WTC11 (cell line): ENCODE measurements around the gene ZCCHC14.
"Not testable (repeated sequence)": the region's sequence is repeated elsewhere in the genome, so short reads cannot be mapped to it uniquely, and the experiment has no call there.

Source experiments
- CTCF ChIP-seq: fragments of 200-600 bp; IDR thresholded peaks from 2 replicates; pipeline ENCODE4 v1.8.0; 2022; ENCODE audit warnings: antibody characterized with exemption
- FOXP1 ChIP-seq: sonication (generic); formaldehyde crosslinking; IDR thresholded peaks from 2 replicates; pipeline ENCODE4 v1.8.0; 2022; ENCODE audit warnings: missing genetic modification reagents, mild to moderate bottlenecking, moderate library complexity, borderline replicate concordance
- GRHL2 ChIP-seq: fragments of 250-450 bp; sonication (Bioruptor Pico); IDR thresholded peaks from 2 replicates; pipeline ENCODE4 v1.8.0; 2022; ENCODE audit warnings: mild to moderate bottlenecking, moderate library complexity; ENCODE audit not compliant: insufficient replicate concordance, severe bottlenecking
- NFYB ChIP-seq: sonication (generic); formaldehyde crosslinking; conservative IDR thresholded peaks from 2 replicates; pipeline ENCODE4 v1.8.0; 2022; ENCODE audit warnings: low read depth, missing genetic modification reagents
- SMAD3 ChIP-seq: sonication (generic); formaldehyde crosslinking; IDR thresholded peaks from 2 replicates; pipeline ENCODE4 v1.8.0; 2022; ENCODE audit warnings: missing genetic modification reagents, mild to moderate bottlenecking, borderline replicate concordance
- ZSCAN18 ChIP-seq: fragments of 250-450 bp; sonication (Bioruptor Pico); IDR thresholded peaks from 2 replicates; pipeline ENCODE4 v2.1.2; 2022; ENCODE audit warnings: mild to moderate bottlenecking, moderate library complexity

- not testable (repeated sequence) for TF ChIP-seq FOXP1 (CRISPR knock-in tag); CTCF; NFYB (CRISPR knock-in tag); SMAD3 (CRISPR knock-in tag); GRHL2 (CRISPR knock-in tag); ZSCAN18 (CRISPR knock-in tag)
These were observed 108.0 kb downstream of the ZCCHC14 start for GRCh38 chr16:87384875-87385167.
